Pulmonary artery endothelial cell (primary cell): Measurements from ENCODE around the gene PPM1B. TPM values are rescaled to one million over a fixed set of nuclear protein-coding genes. Genes with fewer than 3 reads are reported as not detected.
"Not testable (repeated sequence)": the region's sequence is repeated elsewhere in the genome, so short reads cannot be mapped to it uniquely, and the experiment has no call there.

Experiments
- DNase-seq: peaks from one replicate; pipeline ENCODE4 v3.0.0-alpha.2; 2011; ENCODE audit warnings: low read depth, low spot score
- total RNA-seq: library from RNA; depleted of rRNA; stranded (reverse); fragments of >200 nt; gene quantifications from 2 replicates; pipeline ENCODE4 v1.2.3, GENCODE V29; 2014

Gene PPM1B
- total RNA-seq, result 16.0 and 20.0 TPM in 2 replicates

DNA sequence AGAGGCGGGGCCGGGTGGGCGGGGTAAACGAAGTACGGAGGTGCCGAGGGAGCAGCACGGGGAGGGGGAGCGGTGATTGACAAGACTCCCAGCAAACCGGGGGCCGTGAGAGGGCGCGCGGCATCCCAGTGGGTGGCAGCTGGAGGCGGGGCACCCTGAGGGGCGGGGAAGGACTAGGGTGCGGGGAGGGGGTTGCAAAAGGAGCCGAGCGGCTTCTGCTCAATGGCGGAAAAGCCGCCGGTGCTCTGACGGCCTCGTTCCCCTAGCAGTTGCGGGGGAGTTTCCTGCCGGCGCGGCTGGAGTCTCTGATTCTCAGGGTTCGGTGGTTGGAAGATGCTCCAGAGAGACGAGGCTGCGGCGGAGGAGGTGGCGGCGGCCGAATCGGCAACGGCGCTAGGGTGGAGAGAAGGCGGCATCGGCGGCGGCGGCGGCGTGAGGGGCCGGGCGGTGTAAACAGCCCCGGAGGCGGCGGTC lies at the start of gene PPM1B:
PPM1B (plus strand) TSS at position 195 of the 474 bp plus-strand sequence. CDS start 32,325 bp downstream, outside the sequence.
- DNase-seq, result no peak

DNA sequence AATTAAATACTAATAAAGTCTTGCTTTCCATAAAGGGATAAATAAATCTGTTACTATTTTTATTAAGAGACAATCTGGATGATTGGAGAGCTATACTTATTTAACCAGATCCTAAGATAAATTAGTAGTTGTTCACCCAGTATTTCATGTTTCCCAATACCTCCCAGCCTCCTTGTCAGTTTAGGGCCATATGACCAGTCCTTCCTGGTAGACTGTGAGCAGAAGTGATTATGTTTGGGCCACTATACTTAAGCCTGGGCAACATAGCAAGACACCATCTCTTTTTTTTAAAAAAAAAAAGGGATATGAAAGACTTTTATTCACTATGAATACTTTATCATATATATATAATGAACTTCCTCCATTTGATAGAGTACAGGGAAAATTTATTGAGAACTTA lies 48.8 kb upstream of the PPM1B start:
- no peak for DNase-seq

DNA sequence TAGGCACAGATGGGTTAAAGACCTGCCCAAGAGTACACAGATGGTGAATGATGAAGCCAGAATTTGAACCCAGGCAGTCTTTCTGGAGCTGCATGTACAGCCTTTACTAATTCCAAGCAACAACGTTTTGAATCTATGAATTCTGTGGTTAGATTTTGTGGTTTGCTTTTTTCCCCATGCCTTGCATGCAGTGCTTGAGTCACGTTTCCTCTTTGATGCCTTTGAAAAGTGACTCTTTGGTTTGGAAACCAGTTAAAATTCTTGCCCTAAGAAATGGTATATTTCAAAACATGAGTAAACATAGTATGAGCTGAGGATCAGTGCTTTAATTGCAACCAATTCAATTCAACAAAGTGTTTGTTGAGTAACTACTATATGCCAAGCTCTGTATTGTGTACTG lies 48.2 kb upstream of the PPM1B start:
- DNase-seq, result no peak

GRCh38 chr2:44121899-44122298 lies 46.8 kb upstream of the PPM1B start:
- no peak for DNase-seq

- no peak for DNase-seq
Observed at GRCh38 chr2:44124500-44124899, 44.2 kb upstream of the PPM1B start.

DNA sequence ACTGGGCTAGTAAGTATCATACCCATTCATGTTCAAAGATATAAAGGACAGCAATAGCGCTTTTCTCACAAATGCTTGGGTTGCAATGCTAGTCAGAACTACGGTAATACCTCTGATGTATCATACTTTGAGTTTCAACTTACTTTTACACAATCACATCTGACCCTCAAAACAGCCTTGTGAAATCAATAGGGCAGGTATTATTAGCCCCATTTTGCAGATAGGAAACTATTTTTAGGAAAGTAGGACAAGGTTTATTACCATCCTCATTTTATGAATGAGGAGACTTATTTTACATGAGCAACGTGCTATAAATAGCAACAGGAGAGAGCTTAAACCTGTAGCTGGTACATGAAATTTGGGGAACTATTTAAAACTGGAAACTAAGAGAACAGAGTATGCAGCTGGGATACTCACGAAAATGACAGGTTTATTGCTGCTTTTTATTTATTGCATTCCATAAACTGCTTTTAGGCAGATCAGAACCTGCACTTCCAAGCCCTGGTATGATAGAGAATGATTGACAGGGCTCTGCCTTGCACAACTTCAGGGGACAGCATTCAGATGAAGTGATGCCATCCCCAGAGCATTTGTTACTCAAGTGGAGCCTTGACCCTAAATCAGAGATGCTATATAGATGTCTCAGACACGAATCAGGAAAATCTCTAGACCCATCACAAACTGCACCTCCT lies 42.4 kb upstream of the PPM1B start:
- DNase-seq, result no peak

GRCh38 chr2:44130441-44130840 lies 38.2 kb upstream of the PPM1B start:
- no peak for DNase-seq

- no peak for DNase-seq
Observed at GRCh38 chr2:44131177-44131576, 37.5 kb upstream of the PPM1B start.

DNA sequence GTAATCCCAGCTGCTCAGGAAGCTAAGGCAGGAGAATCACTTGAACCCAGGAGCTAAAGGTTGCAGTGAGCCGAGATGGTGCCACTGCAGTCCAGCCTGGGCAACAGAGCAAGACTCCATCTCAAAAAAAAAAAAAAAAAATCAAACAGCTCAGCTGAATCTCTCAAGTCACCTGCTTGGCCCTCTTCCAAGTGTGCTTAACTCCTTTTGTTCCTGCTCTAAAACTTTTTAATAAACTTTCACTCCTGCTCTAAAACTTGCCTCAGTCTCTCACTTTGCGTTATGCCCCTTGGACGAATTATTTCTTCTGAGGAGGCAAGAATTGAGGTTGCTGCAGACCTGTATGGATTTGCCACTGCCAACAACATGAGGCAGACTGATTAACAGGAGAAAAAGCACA lies 35.1 kb upstream of the PPM1B start:
- not testable (repeated sequence) for DNase-seq

GRCh38 chr2:44134848-44135247 lies 33.8 kb upstream of the PPM1B start:
- DNase-seq, result no peak

GRCh38 chr2:44135296-44135695 lies 33.4 kb upstream of the PPM1B start:
- no peak for DNase-seq

DNA sequence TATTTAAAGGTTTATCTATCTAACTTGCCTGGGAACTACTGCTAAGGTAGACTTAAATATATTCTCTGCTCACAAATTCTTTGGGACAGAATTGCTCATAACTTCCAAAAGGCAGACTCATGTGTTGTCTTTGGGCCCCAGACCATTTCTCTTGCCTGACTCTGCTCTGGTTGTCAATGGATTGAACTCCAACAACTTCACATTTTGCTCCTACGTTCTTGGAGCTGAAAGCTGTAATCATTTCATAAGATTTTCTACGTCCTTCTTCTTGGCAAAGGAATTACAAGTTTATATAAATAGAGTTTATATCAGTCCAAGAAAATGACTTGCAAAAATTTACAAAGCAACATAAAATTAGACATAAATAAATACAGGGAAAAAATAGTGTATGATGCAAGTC lies 32.9 kb upstream of the PPM1B start:
- no peak for DNase-seq

DNA sequence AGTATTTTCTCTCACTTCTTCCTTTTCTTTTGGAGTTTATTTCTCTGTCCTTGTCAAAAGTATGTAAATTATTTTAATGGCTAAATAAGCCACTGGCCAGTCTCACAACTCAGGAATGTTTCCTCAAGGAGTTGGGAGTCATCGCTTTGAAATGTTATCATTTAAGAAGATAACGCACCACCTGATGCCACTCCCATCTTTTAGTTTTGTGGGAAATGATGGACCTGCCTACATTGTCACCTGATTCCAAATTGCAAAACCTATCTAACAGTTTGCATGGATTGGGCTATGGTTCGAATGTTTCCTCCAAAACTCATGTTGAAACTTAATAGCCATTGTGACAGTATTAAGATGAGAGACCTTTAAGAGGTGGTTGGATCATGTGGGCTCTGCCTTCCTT lies 32.4 kb upstream of the PPM1B start:
- DNase-seq, result no peak

DNA sequence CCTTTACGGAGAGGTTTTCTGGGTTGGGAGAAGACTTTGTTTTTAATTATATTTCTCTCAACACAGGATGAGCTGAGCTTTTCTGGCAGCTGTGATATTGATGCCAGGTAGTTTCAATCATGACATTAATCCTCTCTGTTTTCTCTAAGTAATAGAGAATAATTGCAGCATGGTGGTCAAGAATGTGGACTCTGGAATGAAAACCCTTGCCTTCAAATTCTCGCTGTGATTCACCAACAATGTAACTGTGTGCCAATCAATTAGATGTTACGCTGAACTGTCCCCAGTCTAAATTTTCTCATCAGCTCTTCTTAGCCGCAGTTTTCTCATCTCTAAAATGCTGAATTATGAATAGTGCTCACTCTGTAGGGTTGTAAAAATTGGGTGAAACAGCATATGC lies 31.6 kb upstream of the PPM1B start:
- no peak for DNase-seq

GRCh38 chr2:44137872-44138551 lies 30.7 kb upstream of the PPM1B start:
- no peak for DNase-seq

- DNase-seq, result no peak
Observed at GRCh38 chr2:44139741-44140140, 28.9 kb upstream of the PPM1B start.

DNA sequence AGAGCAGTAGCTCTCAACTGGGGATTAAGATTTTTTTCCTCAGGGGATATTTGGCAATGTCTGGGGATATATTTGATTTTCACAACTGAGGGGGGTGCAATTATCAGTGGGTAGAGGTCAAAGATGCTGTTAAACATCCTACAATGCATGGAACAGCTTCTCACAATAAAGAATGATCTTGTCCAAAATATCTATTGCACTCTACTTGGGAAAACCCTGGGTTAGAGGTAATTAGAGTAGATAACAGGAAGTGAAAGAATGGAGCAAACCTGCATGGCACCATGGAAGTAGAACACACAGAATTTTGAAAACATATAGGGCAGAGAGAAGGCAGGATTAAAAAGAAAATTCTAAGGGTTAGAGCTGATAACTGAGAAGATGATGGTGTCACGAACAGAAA lies 26.4 kb upstream of the PPM1B start:
- no peak for DNase-seq

GRCh38 chr2:44143701-44144100 lies 25.0 kb upstream of the PPM1B start:
- DNase-seq, result no peak

- no peak for DNase-seq
Observed at GRCh38 chr2:44148999-44149398, 19.7 kb upstream of the PPM1B start.

DNA sequence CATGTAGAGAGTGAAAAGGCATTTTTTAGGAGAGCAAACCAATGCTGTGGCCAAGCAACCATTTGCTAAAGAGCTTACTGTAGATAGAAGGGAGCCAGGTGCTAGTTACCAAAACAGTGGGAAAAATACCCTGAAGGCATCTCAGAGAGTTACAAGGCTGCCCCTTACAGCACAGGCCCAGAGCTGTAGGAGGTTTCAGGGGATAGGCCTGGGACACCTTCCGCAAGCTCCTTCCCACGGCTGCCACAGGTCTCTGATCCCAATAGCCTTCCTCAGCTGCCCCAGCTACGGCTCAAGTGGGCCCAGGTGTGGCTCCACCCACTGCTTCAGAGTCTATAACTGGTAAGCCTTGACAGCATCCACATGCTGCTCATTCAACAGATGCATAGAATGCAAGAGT lies 18.2 kb upstream of the PPM1B start:
- no peak for DNase-seq

DNA sequence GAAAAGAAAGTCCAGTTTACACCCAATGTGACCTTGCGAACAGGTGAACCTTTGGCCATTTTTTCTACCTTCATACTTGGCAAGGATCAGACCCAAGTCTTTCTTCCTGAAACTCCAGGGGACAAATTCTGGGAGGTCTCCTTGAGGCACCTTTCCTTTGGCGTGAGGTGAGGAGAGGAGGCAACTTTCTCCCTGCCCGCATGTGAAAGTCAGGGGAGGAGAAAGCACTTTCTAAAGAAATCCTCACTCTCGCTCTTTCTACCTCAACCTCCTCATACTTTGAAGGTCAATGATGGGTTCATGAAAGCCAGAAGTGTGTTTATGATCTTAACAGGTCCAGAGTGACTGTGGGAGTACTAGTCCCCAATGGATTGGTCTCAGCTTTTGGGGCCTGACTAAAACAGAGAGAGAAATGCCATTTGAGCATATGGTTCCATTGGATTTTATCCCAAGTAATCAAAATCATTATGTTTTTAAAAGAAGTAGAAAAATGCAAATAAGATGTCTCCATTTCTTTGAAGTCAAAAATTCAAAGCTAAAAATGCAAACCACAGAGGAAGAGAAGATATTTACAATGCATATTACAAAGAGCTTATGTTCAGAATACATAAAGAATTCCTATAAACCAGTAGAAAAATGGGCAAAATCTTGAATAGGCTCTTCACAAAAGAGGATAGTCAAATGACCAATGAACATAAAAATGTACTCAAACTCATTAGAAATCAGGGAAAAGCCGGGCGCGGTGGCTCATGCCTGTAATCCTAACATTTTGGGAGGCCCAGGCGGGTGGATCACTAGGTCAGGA lies 15.6 kb upstream of the PPM1B start:
- DNase-seq, result no peak
